Colonic mucosa (tissue), 4 donors: Measurements from ENCODE around the gene GOT1. TPM values are rescaled to one million over a fixed set of nuclear protein-coding genes. Genes with fewer than 3 reads are reported as not detected.

Experiments
- DNase-seq: peaks from one replicate; pipeline ENCODE4 v3.0.0-alpha.2; 2020
- H3K27ac ChIP-seq: fragments of 200-600 bp; one replicate; pipeline ENCODE4 v1.8.0; 2021
- H3K27me3 ChIP-seq: fragments of 200-600 bp; one replicate; pipeline ENCODE4 v1.8.0; 2021
- H3K36me3 ChIP-seq: fragments of 200-600 bp; one replicate; pipeline ENCODE4 v1.8.0; 2021
- H3K4me1 ChIP-seq: fragments of 200-600 bp; one replicate; pipeline ENCODE4 v1.8.0; 2021; ENCODE audit warnings: mild to moderate bottlenecking
- H3K4me3 ChIP-seq: fragments of 200-600 bp; one replicate; pipeline ENCODE4 v1.8.0; 2021
- H3K9ac ChIP-seq, 2 donors: one replicate each; pipeline ENCODE4 v1.7.0; 2013; ENCODE audit warnings: control low read depth in 2 of 2, low read depth in 2 of 2, low read length in 2 of 2
- H3K9me3 ChIP-seq: fragments of 200-600 bp; one replicate; pipeline ENCODE4 v1.8.0; 2021
- CTCF ChIP-seq: fragments of 200-600 bp; IDR thresholded peaks from one replicate; pipeline ENCODE4 v1.8.0; 2022; ENCODE audit warnings: antibody characterized with exemption, mild to moderate bottlenecking
- intact Hi-C: fragments of 100-400 bp; cut with DNase I; formaldehyde crosslinking; loops from one replicate; pipeline ENCODE4 v1.14.1; 2022
- total RNA-seq, 2 donors: library from RNA; stranded (reverse); fragmentation: NEBNext Ultra II Directional in 1 of 2; extraction: Animal tissue kit (Norgen Biotek cat#: 25700) in 1 of 2; gene quantifications; one replicate each; pipeline ENCODE4 v1.2.1, GENCODE V29; 2021
- donor health status: healthy.
- donor health status: DM: no; HTN: no; CAD: no.
- donor health status: DM: no; HTN: no; CAD: no.

GOT1 gene
- total RNA-seq, 2 donors from 2014 or later: 96.7 to 135 TPM

DNA sequence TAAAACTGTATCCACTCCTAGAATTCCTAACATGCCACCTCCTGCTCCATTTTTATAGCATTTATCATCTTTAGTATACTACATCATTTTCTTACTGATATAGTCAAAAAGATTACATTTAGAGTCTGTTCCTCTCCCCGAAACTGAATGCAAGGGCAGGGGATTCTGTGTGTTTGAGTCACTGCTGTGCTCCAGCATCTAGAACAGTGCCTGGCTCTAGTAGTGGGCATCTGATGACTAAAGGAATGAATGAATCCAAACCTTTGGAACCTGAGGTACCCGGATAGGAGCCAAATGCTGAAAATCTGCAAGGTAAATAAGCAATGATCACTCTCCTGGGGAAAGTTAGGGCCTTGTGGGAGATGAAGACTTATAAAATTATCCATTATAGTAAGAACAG, 18.9 kb downstream of the GOT1 start:
- intact Hi-C loops: no loop called here
- no peak for DNase-seq
- no peak overlapping the region for H3K27ac ChIP-seq

GRCh38 chr10:99410876-99411275, 19.5 kb downstream of the GOT1 start:
- Histone ChIP-seq H3K4me3 (no peak overlapping the region), H3K27ac (no peak overlapping the region), H3K4me1 (no peaks in the 10 kb centered on the region), H3K36me3 (peaks cover 7% of the 10 kb centered on the region), H3K9me3 (no peaks in the 10 kb centered on the region), H3K9ac (no peak overlapping the region), H3K27me3 (no peaks in the 10 kb centered on the region)
- DNase-seq: no peak
- TF ChIP-seq CTCF: no peak
- intact Hi-C loops: no loop called here

More for the DNA sequence above, 18.9 kb downstream of the GOT1 start:
- H3K4me1 ChIP-seq: no peaks in the 10 kb centered on the region
- no peaks in the 10 kb centered on the region for H3K27me3 ChIP-seq
- H3K9me3 ChIP-seq: no peaks in the 10 kb centered on the region
- no peak for TF ChIP-seq CTCF
- no peak overlapping the region for H3K9ac ChIP-seq
- H3K36me3 ChIP-seq: peaks cover under 1% of the 10 kb centered on the region
- no peak overlapping the region for H3K4me3 ChIP-seq

- Histone ChIP-seq H3K9ac (no peak overlapping the region), H3K4me3 (no peak overlapping the region), H3K4me1 (no peaks in the 10 kb centered on the region), H3K9me3 (no peaks in the 10 kb centered on the region), H3K27me3 (no peaks in the 10 kb centered on the region), H3K36me3 (peaks cover 11% of the 10 kb centered on the region), H3K27ac (no peak overlapping the region)
- TF ChIP-seq CTCF: no peak
- intact Hi-C loops: no loop called here
- no peak for DNase-seq
Observed at GRCh38 chr10:99410146-99410545, 20.3 kb downstream of the GOT1 start.

GRCh38 chr10:99406149-99406548, 24.3 kb downstream of the GOT1 start:
- intact Hi-C loops: no loop called here
- TF ChIP-seq CTCF: no peak
- no peak overlapping the region for H3K9ac ChIP-seq
- no peak overlapping the region for H3K4me3 ChIP-seq
- H3K27me3 ChIP-seq: no peaks in the 10 kb centered on the region
- no peak overlapping the region for H3K27ac ChIP-seq
- no peaks in the 10 kb centered on the region for H3K4me1 ChIP-seq
- no peak for DNase-seq
- H3K36me3 ChIP-seq: peaks cover 11% of the 10 kb centered on the region
- no peaks in the 10 kb centered on the region for H3K9me3 ChIP-seq

DNA sequence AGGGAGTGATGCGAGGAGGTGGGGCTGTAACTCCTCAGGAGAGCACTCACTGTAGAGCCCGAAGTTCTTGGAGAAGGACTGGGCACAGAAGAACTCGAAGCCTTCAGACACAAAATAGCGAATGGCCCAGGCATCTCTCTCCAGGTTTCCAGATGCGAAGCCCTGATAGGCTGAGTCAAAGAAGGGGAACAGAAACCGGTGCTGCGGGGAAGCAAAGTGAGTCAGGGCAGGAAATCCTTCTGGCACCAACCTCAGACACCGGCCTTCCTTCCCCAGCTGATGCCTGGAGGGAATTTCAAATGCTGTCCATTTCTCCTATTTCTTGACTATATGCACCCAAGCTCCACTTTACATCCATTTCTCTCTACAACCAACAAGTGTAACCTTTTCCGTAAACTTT, 26.8 kb downstream of the GOT1 start:
- Histone ChIP-seq H3K4me3 (no peak overlapping the region), H3K36me3 (peaks cover 17% of the 10 kb centered on the region), H3K27ac (no peak overlapping the region), H3K27me3 (no peaks in the 10 kb centered on the region), H3K9ac (no peak overlapping the region), H3K4me1 (no peaks in the 10 kb centered on the region), H3K9me3 (no peaks in the 10 kb centered on the region)
- DNase-seq: no peak
- intact Hi-C loops: no loop called here
- no peak for TF ChIP-seq CTCF

- H3K9ac ChIP-seq: no peak overlapping the region
- H3K27ac ChIP-seq: no peak overlapping the region
- TF ChIP-seq CTCF: no peak
- H3K27me3 ChIP-seq: no peaks in the 10 kb centered on the region
- intact Hi-C loops: no loop called here
- peaks cover 6% of the 10 kb centered on the region for H3K36me3 ChIP-seq
- no peak for DNase-seq
- no peak overlapping the region for H3K4me3 ChIP-seq
- H3K4me1 ChIP-seq: no peaks in the 10 kb centered on the region
- H3K9me3 ChIP-seq: no peaks in the 10 kb centered on the region
Observed at GRCh38 chr10:99399664-99400063, 30.8 kb downstream of the GOT1 start.
